ENCODE results near the gene THSD4. TPM values are rescaled to one million over a fixed set of nuclear protein-coding genes. Genes with fewer than 3 reads are reported as not detected.

The THSD4 gene
- polyA plus RNA-seq, 1 experiment, result 18.8 TPM

DNA sequence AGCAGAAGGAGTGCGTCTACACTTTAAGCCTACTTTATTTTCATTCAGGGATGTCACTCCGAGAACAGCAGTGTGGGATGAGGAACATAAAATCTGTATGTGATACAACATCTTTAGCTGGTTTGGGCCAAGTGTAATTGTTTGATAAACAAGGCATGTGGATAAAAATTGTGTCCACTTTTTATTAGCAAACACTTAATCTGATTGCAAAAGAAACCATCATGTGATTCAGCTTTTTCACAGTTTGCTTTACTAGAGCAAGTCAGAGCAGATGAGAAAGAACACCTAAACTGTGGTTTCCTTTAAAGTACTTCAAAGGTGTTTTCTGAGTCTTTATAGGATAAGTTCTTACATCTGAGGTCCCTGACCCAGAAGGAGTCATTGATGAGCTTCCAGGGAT is 237.9 kb downstream of the THSD4 start:
- Histone ChIP-seq H3K36me3 (ENCODE audit: control insufficient read depth, insufficient read depth, low read length) (peaks cover 4% of the 10 kb centered on the region), H3K4me3 (ENCODE audit: low read depth, low read length) (no peak overlapping the region), H3K27me3 (ENCODE audit: control insufficient read depth, insufficient read depth, low read length) (no peaks in the 10 kb centered on the region)
- ChIA-PET POLR2A (no interaction called here), CTCF (interaction anchor here (0.8 kb wide), 2 partner anchors 9 to 12 kb away, joined by 3 to 4 read pairs; no protein-coding TSS in a partner anchor)
- TF ChIP-seq, protein P1, sequence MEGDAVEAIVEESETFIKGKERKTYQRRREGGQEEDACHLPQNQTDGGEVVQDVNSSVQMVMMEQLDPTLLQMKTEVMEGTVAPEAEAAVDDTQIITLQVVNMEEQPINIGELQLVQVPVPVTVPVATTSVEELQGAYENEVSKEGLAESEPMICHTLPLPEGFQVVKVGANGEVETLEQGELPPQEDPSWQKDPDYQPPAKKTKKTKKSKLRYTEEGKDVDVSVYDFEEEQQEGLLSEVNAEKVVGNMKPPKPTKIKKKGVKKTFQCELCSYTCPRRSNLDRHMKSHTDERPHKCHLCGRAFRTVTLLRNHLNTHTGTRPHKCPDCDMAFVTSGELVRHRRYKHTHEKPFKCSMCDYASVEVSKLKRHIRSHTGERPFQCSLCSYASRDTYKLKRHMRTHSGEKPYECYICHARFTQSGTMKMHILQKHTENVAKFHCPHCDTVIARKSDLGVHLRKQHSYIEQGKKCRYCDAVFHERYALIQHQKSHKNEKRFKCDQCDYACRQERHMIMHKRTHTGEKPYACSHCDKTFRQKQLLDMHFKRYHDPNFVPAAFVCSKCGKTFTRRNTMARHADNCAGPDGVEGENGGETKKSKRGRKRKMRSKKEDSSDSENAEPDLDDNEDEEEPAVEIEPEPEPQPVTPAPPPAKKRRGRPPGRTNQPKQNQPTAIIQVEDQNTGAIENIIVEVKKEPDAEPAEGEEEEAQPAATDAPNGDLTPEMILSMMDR (IDR thresholded peaks at IDR 0.05; ENCODE audit: insufficient read depth, low read depth, low read length), result no peak
- DNase-seq (ENCODE audit: low read depth), result no peak

DNA sequence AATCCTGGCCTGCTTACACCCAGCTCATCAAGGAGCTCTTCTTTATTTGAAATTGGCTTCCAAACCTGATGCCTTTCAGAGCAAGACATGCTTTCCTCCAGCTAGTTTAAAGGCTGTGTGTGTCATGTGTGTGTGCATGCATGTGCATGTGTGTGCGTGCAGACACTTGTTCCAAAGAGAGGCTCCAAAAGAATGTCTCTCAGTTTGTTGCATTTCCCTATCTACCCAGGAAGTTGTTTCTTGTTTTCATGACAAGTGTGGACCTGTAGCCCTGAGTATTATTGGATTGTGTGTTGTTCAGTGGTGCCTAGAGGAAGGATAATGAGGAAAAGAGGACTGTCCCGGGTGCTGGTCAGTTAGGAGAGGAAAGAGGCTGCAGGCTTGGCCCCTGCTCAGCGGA is 240.0 kb downstream of the THSD4 start:
- TF ChIP-seq, protein P1 (IDR thresholded peaks at IDR 0.05; ENCODE audit: insufficient read depth, low read depth, low read length), result no peak
- Histone ChIP-seq H3K4me3 (ENCODE audit: low read depth, low read length) (no peak overlapping the region), H3K36me3 (ENCODE audit: control insufficient read depth, insufficient read depth, low read length) (peaks cover 4% of the 10 kb centered on the region), H3K27me3 (ENCODE audit: control insufficient read depth, insufficient read depth, low read length) (no peaks in the 10 kb centered on the region)
- POLR2A ChIA-PET, result no interaction called here
- DNase-seq (ENCODE audit: low read depth), result no peak
- CTCF ChIA-PET, result no interaction called here

DNA sequence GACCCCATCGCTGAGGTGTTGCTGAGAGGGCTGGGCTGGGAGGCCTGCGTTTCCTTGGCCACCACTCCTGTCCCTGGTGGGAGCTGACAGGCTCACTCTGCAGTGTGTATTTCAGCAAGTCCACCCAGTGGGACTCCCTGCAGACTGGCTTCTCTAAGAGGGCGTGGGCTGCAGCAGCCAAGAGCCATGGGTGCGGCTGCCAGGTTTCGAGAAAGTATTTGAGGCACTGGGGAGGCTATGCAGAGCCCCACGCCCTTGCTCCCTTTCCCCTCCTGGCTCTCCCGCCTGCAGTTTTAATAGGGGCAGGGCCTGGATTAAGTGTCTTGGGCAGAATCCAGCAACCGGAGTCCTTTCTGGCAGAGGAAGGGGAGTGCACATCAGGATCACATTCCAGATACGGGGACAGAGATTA is 242.1 kb downstream of the THSD4 start:
- POLR2A ChIA-PET, result interaction anchor here (0.5 kb wide), 1 partner anchor 16 kb away, joined by 3 read pairs; no protein-coding TSS in a partner anchor
- Histone ChIP-seq H3K36me3 (ENCODE audit: control insufficient read depth, insufficient read depth, low read length) (peaks cover 4% of the 10 kb centered on the region), H3K4me3 (ENCODE audit: low read depth, low read length) (no peak overlapping the region), H3K27me3 (ENCODE audit: control insufficient read depth, insufficient read depth, low read length) (no peaks in the 10 kb centered on the region)
- no peak for DNase-seq (ENCODE audit: low read depth)
- CTCF ChIA-PET, result no interaction called here
- TF ChIP-seq, protein P1 (IDR thresholded peaks at IDR 0.05; ENCODE audit: insufficient read depth, low read depth, low read length), result no peak

DNA sequence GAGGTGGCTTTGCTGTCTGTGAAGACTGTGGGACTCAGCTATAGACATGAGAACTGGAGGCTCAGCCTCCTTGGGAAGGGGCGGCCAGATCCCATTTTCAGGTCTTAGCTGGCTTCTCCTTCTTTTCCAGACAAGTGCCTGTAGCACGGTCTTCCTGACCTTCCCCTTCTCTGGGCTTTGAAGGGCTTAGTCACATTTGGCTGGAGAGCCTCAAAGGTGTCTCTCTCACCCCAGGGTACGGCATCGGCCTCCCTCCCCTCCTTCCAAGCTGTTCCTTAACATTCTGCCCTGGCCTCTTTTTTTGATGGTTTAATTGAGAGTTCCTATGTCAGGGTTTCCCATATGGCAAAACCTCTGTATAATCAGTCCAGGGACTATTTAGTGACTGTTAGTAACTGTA is 242.7 kb downstream of the THSD4 start:
- Histone ChIP-seq H3K4me3 (ENCODE audit: low read depth, low read length) (no peak overlapping the region), H3K36me3 (ENCODE audit: control insufficient read depth, insufficient read depth, low read length) (peaks cover 4% of the 10 kb centered on the region), H3K27me3 (ENCODE audit: control insufficient read depth, insufficient read depth, low read length) (no peaks in the 10 kb centered on the region)
- POLR2A ChIA-PET, result no interaction called here
- no peak for DNase-seq (ENCODE audit: low read depth)
- TF ChIP-seq, protein P1 (IDR thresholded peaks at IDR 0.05; ENCODE audit: insufficient read depth, low read depth, low read length), result no peak
- CTCF ChIA-PET, result no interaction called here

DNA sequence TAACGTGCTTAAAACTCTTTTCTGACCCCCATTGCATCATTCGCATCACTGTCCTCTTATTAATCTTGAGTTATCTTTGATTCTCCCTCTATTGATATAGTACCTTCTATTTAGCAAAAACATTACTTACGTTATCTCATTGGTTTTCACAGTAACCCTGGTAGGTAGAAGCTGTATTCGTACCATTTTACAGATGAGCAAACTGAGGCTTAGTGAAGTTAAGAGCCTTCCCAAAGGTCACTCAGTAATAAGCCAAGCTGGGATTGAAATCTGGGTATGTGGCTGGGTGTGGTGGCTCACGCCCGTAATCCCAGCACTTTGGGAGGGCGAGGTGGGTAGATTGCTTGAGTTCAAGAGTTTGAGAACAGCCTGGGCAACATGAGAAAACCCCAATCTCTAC is 244.0 kb downstream of the THSD4 start:
- H3K4me3 ChIP-seq (ENCODE audit: low read depth, low read length), result no peak overlapping the region
- ChIA-PET POLR2A (no interaction called here), CTCF (interaction anchor here (1.4 kb wide), 1 partner anchor 9 kb away, joined by 3 read pairs; no protein-coding TSS in a partner anchor)
- DNase-seq (ENCODE audit: low read depth), result no peak
- H3K27me3 ChIP-seq (ENCODE audit: control insufficient read depth, insufficient read depth, low read length), result no peaks in the 10 kb centered on the region
- peaks cover 4% of the 10 kb centered on the region for H3K36me3 ChIP-seq (ENCODE audit: control insufficient read depth, insufficient read depth, low read length)
- TF ChIP-seq, protein P1 (IDR thresholded peaks at IDR 0.05; ENCODE audit: insufficient read depth, low read depth, low read length), result no peak

Measured in BJ (cell line).